TTC549 (cell line): ENCODE results near the gene IL17RE.

Experiments used
- FAIRE-seq: peaks from 2 replicates; lab custom pipeline; 2012; peaks lifted over from hg19 to GRCh38; lab: Jason Lieb, UNC

IL17RE gene

GRCh38 chr3:9903904-9904303 lies 1.3 kb downstream of the IL17RE start:
- FAIRE-seq: no peak

- FAIRE-seq: no peak
These were observed 3.8 kb downstream of the IL17RE start for GRCh38 chr3:9906480-9906879.

- FAIRE-seq: no peak
These were observed 5.6 kb downstream of the IL17RE start for GRCh38 chr3:9908286-9908685.

- FAIRE-seq: no peak
These were observed 6.8 kb downstream of the IL17RE start for GRCh38 chr3:9909221-9910013.

GRCh38 chr3:9911863-9912262 lies 9.2 kb downstream of the IL17RE start:
- no peak for FAIRE-seq

- FAIRE-seq: no peak
These were observed 9.8 kb downstream of the IL17RE start for GRCh38 chr3:9912294-9912935.

GRCh38 chr3:9913601-9914000 lies 11.0 kb downstream of the IL17RE start:
- no peak for FAIRE-seq

GRCh38 chr3:9914011-9914410 lies 11.4 kb downstream of the IL17RE start:
- FAIRE-seq: no peak

GRCh38 chr3:9914559-9915253 lies 12.1 kb downstream of the IL17RE start:
- no peak for FAIRE-seq

GRCh38 chr3:9915254-9916141 lies 12.8 kb downstream of the IL17RE start:
- no peak for FAIRE-seq

GRCh38 chr3:9916346-9916733 lies 13.7 kb downstream of the IL17RE start:
- FAIRE-seq: no peak

GRCh38 chr3:9916734-9917680 lies 14.4 kb downstream of the IL17RE start, which contains the start of gene IL17RC:
IL17RC (plus strand) TSS chr3:9917098; CDS start chr3:9917316, 218 bp downstream.
- FAIRE-seq: no peak

GRCh38 chr3:9917820-9918219 lies 15.2 kb downstream of the IL17RE start:
- FAIRE-seq: no peak

GRCh38 chr3:9918261-9919038 lies 15.8 kb downstream of the IL17RE start:
- no peak for FAIRE-seq

- no peak for FAIRE-seq
These were observed 25.5 kb downstream of the IL17RE start for GRCh38 chr3:9928158-9928557.

- FAIRE-seq: no peak
These were observed 28.3 kb downstream of the IL17RE start for GRCh38 chr3:9930804-9931418.

GRCh38 chr3:9932535-9932842 lies 29.8 kb downstream of the IL17RE start:
- FAIRE-seq: no peak

- no peak for FAIRE-seq
These were observed 30.4 kb downstream of the IL17RE start for GRCh38 chr3:9932843-9933560.

- FAIRE-seq: peak; percentile 7
These were observed 31.1 kb downstream of the IL17RE start, which contains the start of gene CRELD1 for GRCh38 chr3:9933561-9934234. CRELD1 (plus strand) TSS chr3:9933834; CDS start chr3:9934439, 605 bp downstream.
